KMS-11 (cell line): ENCODE results near the gene PRELID3B.

Experiments
- H2AFZ ChIP-seq: fragments of 200-600 bp; sonication (generic); 2 replicates; pipeline ENCODE4 v1.6.1; 2016; ENCODE audit warnings: antibody characterized with exemption, mixed run types, low read depth
- H3K27ac ChIP-seq: fragments of 200-600 bp; sonication (generic); 2 replicates; pipeline ENCODE4 v1.6.1; 2016; ENCODE audit warnings: mild to moderate bottlenecking, mixed run types
- H3K27me3 ChIP-seq: fragments of 200-600 bp; sonication (generic); 2 replicates; pipeline ENCODE4 v1.6.1; 2017; ENCODE audit warnings: mild to moderate bottlenecking, low read depth, mixed run types, moderate library complexity; ENCODE audit not compliant: insufficient read depth
- H3K36me3 ChIP-seq: fragments of 200-600 bp; sonication (generic); 2 replicates; pipeline ENCODE4 v1.6.1; 2017; ENCODE audit warnings: mild to moderate bottlenecking, mixed run types; ENCODE audit not compliant: insufficient read depth
- H3K4me1 ChIP-seq: fragments of 200-600 bp; sonication (generic); 2 replicates; pipeline ENCODE4 v1.6.1; 2016; ENCODE audit warnings: mild to moderate bottlenecking, low read depth, mixed run types; ENCODE audit not compliant: poor library complexity, severe bottlenecking
- H3K4me2 ChIP-seq: fragments of 200-600 bp; sonication (generic); 2 replicates; pipeline ENCODE4 v1.7.0; 2016; ENCODE audit warnings: mild to moderate bottlenecking, mixed run types
- H3K4me3 ChIP-seq: fragments of 200-600 bp; sonication (generic); IDR thresholded peaks from 2 replicates; pipeline ENCODE4 v1.6.1; 2017; ENCODE audit warnings: low read depth, low read length, mixed read lengths; ENCODE audit not compliant: insufficient read depth
- H3K79me2 ChIP-seq: fragments of 200-600 bp; sonication (generic); 2 replicates; pipeline ENCODE4 v1.6.1; 2016; ENCODE audit warnings: low read depth, mixed run types; ENCODE audit not compliant: insufficient read depth
- H3K9ac ChIP-seq: fragments of 200-600 bp; sonication (generic); 2 replicates; pipeline ENCODE4 v1.6.1; 2016; ENCODE audit warnings: mild to moderate bottlenecking, mixed run types
- H4K20me1 ChIP-seq: fragments of 200-600 bp; sonication (generic); 2 replicates; pipeline ENCODE4 v1.6.1; 2016; ENCODE audit warnings: mild to moderate bottlenecking, mixed run types; ENCODE audit not compliant: insufficient read depth
- TF ChIP-seq, protein P1 (sequence below): fragments of 200-600 bp; sonication (generic); conservative IDR thresholded peaks from 2 replicates; pipeline ENCODE4 v1.6.1; 2017; ENCODE audit warnings: low read depth, mild to moderate bottlenecking, antibody characterized with exemption, low read length, moderate library complexity, mixed read lengths

PRELID3B gene

DNA sequence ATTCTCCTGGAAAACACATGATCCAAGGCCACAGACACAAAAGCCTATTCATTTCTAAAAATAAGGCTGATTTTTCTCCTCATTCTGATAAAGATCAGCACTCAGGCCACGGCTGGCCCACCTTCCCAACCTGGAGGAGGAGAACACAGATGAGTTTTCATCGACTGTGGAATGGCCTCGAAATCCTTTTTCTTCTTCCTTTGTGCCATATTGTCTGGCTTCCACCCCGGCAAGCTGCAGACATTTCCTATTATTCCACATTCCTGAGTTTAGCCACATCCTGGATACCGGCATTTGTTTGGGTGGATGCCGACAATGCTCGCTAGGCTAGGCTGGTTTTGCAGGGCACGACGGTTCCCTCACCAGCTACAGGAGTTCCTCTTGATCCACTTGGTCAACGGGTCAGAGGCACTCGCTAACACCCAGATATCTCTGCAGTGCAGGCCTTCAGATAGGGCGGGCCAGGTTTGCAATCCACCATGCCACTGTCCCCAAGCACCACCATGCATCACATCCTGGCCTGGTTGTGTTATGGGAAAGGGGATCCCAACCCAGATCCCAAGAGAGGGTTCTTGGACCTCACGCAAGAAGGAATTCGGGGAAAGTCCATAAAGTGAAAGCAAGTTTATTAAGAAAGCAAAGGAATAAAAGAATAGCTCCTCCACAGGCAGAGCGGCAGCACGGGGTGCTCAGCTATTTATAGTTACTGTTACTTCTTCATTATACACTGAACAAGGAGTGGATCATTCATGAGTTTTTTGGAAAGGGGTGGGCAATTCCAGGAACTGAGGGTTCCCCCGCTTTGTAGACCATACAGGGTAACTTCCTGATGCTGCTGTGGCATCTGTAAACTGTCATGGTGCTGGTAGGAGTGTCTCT, 31.4 kb downstream of the PRELID3B start:
- TF ChIP-seq, protein P1, sequence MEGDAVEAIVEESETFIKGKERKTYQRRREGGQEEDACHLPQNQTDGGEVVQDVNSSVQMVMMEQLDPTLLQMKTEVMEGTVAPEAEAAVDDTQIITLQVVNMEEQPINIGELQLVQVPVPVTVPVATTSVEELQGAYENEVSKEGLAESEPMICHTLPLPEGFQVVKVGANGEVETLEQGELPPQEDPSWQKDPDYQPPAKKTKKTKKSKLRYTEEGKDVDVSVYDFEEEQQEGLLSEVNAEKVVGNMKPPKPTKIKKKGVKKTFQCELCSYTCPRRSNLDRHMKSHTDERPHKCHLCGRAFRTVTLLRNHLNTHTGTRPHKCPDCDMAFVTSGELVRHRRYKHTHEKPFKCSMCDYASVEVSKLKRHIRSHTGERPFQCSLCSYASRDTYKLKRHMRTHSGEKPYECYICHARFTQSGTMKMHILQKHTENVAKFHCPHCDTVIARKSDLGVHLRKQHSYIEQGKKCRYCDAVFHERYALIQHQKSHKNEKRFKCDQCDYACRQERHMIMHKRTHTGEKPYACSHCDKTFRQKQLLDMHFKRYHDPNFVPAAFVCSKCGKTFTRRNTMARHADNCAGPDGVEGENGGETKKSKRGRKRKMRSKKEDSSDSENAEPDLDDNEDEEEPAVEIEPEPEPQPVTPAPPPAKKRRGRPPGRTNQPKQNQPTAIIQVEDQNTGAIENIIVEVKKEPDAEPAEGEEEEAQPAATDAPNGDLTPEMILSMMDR = no peak
- Histone ChIP-seq H3K4me2 (no peak overlapping the region), H3K79me2 (no peaks in the 10 kb centered on the region), H3K4me1 (peaks cover 4% of the 10 kb centered on the region), H3K36me3 (no peaks in the 10 kb centered on the region), H4K20me1 (no peaks in the 10 kb centered on the region), H3K9ac (no peak overlapping the region), H3K4me3 (no peak overlapping the region), H3K27me3 (peaks cover 9% of the 10 kb centered on the region; the same call in 1 of the 2 replicates), H2AFZ (no peak overlapping the region), H3K27ac (no peak overlapping the region)

DNA sequence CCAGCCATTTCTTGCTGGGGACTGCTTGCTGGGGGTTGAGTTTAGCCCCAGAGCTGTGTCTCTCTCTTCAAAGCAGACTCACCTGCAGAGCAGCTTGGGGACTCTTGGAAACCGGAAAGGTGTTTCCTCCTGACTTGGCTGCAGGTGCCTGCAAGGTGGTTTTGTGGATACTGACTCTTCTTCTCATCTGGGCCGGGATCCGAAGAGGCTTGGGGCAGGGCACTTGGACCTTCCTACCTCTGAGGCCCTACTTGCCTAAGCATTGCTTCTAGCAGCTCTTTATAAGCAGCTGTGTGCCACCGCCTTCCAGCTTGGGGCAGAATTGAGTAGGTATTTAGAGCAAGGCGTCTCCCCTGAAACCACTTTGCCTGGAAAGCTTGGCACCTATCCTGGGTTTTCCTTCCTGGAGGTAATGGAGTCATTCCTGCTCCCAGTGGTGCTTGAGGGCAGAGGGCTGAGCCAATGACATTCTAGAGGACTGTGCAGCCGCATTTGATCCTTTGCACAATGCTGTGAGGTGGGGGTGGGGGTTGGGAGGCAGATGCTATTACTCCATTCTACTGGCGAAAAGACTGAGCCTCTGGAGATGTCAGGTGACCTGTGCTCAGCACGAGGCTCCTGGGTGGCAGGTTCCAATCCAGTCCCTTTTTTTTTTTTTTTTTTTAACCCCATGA, 32.1 kb downstream of the PRELID3B start:
- Histone ChIP-seq H3K4me3 (no peak overlapping the region), H4K20me1 (no peaks in the 10 kb centered on the region), H3K79me2 (no peaks in the 10 kb centered on the region), H3K4me1 (peaks cover 11% of the 10 kb centered on the region), H3K4me2 (no peak overlapping the region), H3K36me3 (no peaks in the 10 kb centered on the region), H3K9ac (no peak overlapping the region), H3K27me3 (peaks cover 13% of the 10 kb centered on the region; the same call in 1 of the 2 replicates), H2AFZ (no peak overlapping the region), H3K27ac (no peak overlapping the region)
- TF ChIP-seq, protein P1 = no peak

DNA sequence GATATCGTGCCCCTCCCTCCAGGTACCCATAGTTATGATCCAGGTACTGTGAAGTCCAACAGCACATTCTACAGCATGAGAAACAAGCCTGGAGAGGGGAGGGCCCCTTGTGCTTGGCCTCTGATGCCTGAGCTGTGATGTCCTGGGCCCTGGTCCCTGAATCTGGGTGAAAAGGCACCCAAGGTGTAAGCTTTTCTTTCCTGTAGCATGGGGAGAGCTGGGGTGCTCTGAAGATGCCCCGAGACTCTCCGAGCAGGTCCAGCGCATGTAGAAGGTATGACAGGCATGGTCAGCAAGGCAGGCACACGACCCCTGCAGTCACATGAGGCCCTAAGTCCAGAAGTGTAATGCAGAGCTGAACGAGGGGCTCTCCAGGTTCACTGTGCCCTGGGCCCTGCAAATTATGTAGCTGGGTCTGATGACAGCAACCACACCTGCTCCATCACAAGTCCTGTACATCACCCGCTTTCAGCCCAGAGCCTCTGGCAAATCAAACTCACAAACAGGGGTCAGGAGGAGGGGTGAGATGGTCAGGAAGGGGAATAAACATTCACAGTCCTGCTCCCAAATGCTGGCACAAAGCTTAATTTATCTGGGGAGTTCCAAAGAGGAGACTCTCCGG, 33.8 kb downstream of the PRELID3B start:
- Histone ChIP-seq H4K20me1 (no peaks in the 10 kb centered on the region), H2AFZ (no peak overlapping the region), H3K4me2 (no peak overlapping the region), H3K27me3 (peaks cover 13% of the 10 kb centered on the region; the same call in 1 of the 2 replicates), H3K4me3 (no peak overlapping the region), H3K4me1 (peaks cover 28% of the 10 kb centered on the region), H3K36me3 (no peaks in the 10 kb centered on the region), H3K79me2 (no peaks in the 10 kb centered on the region), H3K9ac (no peak overlapping the region), H3K27ac (no peak overlapping the region)
- TF ChIP-seq, protein P1 = no peak

DNA sequence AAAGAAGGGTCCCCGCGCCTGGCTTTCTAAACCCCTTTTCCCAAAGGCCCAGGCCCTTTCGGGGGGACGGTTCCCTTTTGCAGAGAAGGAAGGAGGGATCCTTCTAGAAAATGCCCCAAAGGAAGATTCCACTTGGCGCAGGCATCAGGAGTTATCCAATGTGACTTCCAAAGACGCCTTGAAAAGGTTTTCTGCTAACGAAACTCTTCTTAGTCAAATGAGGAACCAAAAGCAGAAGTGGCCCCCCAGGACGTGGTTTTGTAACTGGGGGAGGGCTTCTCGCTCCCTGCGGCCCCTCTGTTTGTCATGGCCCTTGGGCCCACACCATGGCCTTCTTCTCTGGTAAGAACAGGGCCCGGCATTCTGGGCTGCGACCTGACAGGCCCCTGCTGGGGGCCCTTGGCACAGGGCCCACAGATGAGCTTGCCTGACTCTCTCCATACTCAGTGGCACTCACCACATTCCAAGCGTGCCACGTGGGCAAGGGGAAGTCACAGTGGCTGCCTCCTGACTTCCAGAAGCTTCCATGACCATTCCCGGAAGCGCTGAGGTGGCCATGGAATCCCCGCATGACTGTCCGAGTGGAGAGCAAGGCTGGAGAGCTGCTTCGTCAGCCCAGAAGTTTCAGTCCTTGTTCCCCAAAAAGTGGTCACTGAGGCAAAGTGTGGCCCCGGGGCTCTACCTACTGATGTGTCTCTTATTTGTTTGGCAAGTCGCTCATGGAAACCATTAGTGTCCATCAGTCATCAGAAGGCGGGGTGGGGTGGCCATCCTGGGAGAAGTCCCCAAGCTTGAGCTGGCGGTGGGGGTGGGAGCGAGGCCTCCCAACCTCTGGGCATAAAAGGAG, 34.7 kb downstream of the PRELID3B start:
- Histone ChIP-seq H3K9ac (no peak overlapping the region), H3K27ac (no peak overlapping the region), H3K27me3 (peaks cover 16% of the 10 kb centered on the region; the same call in 1 of the 2 replicates), H3K4me2 (no peak overlapping the region), H2AFZ (no peak overlapping the region), H3K36me3 (no peaks in the 10 kb centered on the region), H4K20me1 (no peaks in the 10 kb centered on the region), H3K4me1 (peaks cover 29% of the 10 kb centered on the region), H3K79me2 (no peaks in the 10 kb centered on the region), H3K4me3 (no peak overlapping the region)
- TF ChIP-seq, protein P1 = no peak
